Ovary (tissue), 9 donors: ENCODE data around the gene L3MBTL2. TPM values are rescaled to one million over a fixed set of nuclear protein-coding genes. Genes with fewer than 3 reads are reported as not detected.

Experiments used
- DNase-seq, 5 donors: peaks; one replicate each; pipeline ENCODE4 v3.0.0-alpha.2; 2019 to 2020
- H3K27ac ChIP-seq, 2 donors: fragments of 200-600 bp; one replicate each; pipeline versions ENCODE4 v1.5.1 to v1.8.0; 2019 to 2022
- H3K27me3 ChIP-seq: fragments of 200-600 bp; one replicate; pipeline ENCODE4 v1.8.0; 2022
- H3K36me3 ChIP-seq: fragments of 200-600 bp; sonication (generic); one replicate; pipeline ENCODE4 v1.5.1; 2019
- H3K4me1 ChIP-seq: one replicate; pipeline ENCODE4 v1.8.1; 2013; ENCODE audit warnings: mild to moderate bottlenecking, moderate library complexity; ENCODE audit not compliant: insufficient read depth
- H3K4me3 ChIP-seq: fragments of 200-600 bp; sonication (generic); one replicate; pipeline ENCODE4 v1.5.1; 2017
- H3K9me3 ChIP-seq, 2 donors: fragments of 200-600 bp in 1 of 2; sonication (generic) in 1 of 2; one replicate each; pipeline versions ENCODE4 v1.5.1 to v1.8.1; 2013 to 2019; ENCODE audit warnings: mild to moderate bottlenecking in 1 of 2, moderate library complexity in 1 of 2
- CTCF ChIP-seq, 3 donors: fragments of 450-650 bp in 2 of 3; fragments of 200-600 bp in 1 of 3; IDR thresholded peaks; one replicate each; pipeline versions ENCODE4 v1.5.1 to v1.8.0; 2016 to 2022; ENCODE audit warnings: antibody characterized with exemption in 3 of 3, mild to moderate bottlenecking in 1 of 3
- EP300 ChIP-seq: sonication (generic); formaldehyde crosslinking; IDR thresholded peaks from one replicate; pipeline ENCODE4 v1.6.1; 2017; ENCODE audit warnings: antibody characterized with exemption
- POLR2A ChIP-seq: fragments of 450-650 bp; IDR thresholded peaks from one replicate; pipeline ENCODE4 v1.6.1; 2017; ENCODE audit warnings: antibody characterized with exemption, mild to moderate bottlenecking, moderate library complexity
- WGBS, 3 donors: extraction: QIAGEN DNeasy Blood & Tissue Kit in 1 of 3; methylation state at CpG; one replicate each; pipeline versions ENCODE4 v1.1.5 to v1.1.7; 2013 to 2017; 5-methylcytosine and 5-hydroxymethylcytosine counted together
- intact Hi-C, 4 donors: fragments of 100-400 bp; cut with DNase I; formaldehyde crosslinking; loops; one replicate each; pipeline versions ENCODE4 v1.11.0 to v1.15.1; 2022 to 2023
- polyA plus RNA-seq, 2 donors: library from polyadenylated mRNA; stranded (reverse); fragments of 200-250 nt in 1 of 2; fragments of 350-450 nt in 1 of 2; fragmentation: Illumina TruSeq in 1 of 2; extraction: RNeasy Lipid Tissue Mini Kit (QIAGEN cat#74804) in 1 of 2; gene quantifications; one replicate each; pipeline ENCODE4 v1.2.3, GENCODE V29; 2013 to 2014
- total RNA-seq, 7 donors: library from RNA; depleted of rRNA in 2 of 7; stranded (reverse); fragments of >200 nt in 2 of 7; fragmentation: NEBNext Ultra II Directional in 3 of 7; extraction: Animal tissue kit (Norgen Biotek cat#: 25700) in 3 of 7; gene quantifications; one replicate each; pipeline versions ENCODE4 v1.1.0 to v1.2.4, GENCODE V29; 2016 to 2023
- donor health status: DM: no; HTN: no; CAD: no; lungs with moderate emphysema.
- donor health status: DM: no; HTN: no; CAD: no.
- donor health status: Bipolar disorder and iron deficiency.
- donor health status: DM: yes; HTN: yes; CAD: no.
- donor health status: DM: no; HTN: no; CAD: no.
- donor health status: DM: yes; HTN: yes; CAD: no.

Gene L3MBTL2
- total and polyA plus RNA-seq, 9 donors: 8.9 to 32.1 (median 25.3) TPM

GRCh38 chr22:41234815-41235695 is 29.9 kb downstream of the L3MBTL2 start:
- Histone ChIP-seq H3K4me1 (peaks cover 12% of the 10 kb centered on the region), H3K27ac (no peak overlapping the region), H3K27me3 (no peaks in the 10 kb centered on the region), H3K36me3 (no peaks in the 10 kb centered on the region), H3K9me3 (no peaks in the 10 kb centered on the region), H3K4me3 (no peak overlapping the region)
- DNase-seq: no peak
- 77 to 86% (median 81%) methylated on average over 19 of the region's 19 CpGs for WGBS, 3 donors
- intact Hi-C loops: no loop called here
- TF ChIP-seq EP300 (no peak), CTCF (IDR thresholded peaks at IDR 0.05) (no peak), POLR2A (no peak)

GRCh38 chr22:41237036-41237706 is 32.1 kb downstream of the L3MBTL2 start:
- no peaks in the 10 kb centered on the region for H3K36me3 ChIP-seq
- peaks cover 12% of the 10 kb centered on the region for H3K4me1 ChIP-seq
- no peak for DNase-seq
- intact Hi-C loops: no loop called here
- H3K4me3 ChIP-seq: peak overlapping the region; percentile 33
- 56 to 85% (median 57%) methylated on average over 18 to 33 of the region's 33 CpGs for WGBS, 3 donors
- H3K27me3 ChIP-seq: no peaks in the 10 kb centered on the region
- no peak overlapping the region for H3K27ac ChIP-seq
- H3K9me3 ChIP-seq: no peaks in the 10 kb centered on the region
- TF ChIP-seq POLR2A (no peak), CTCF (IDR thresholded peaks at IDR 0.05) (no peak), EP300 (no peak)

GRCh38 chr22:41237707-41238569 is 32.8 kb downstream of the L3MBTL2 start:
- peak; percentile 53 to 72 (median 60) for DNase-seq
- intact Hi-C loops: no loop called here

More at GRCh38 chr22:41237707-41238569, 32.8 kb downstream of the L3MBTL2 start:
- peaks cover 8% of the 10 kb centered on the region for H3K4me1 ChIP-seq
- WGBS, 3 donors: 11 to 19% (median 16%) methylated on average over 44 to 97 of the region's 97 CpGs
- no peaks in the 10 kb centered on the region for H3K27me3 ChIP-seq
- H3K36me3 ChIP-seq: no peaks in the 10 kb centered on the region
- H3K9me3 ChIP-seq: no peaks in the 10 kb centered on the region
- TF ChIP-seq EP300: no peak
- peak in 2 of 3 donors; percentile 35 to 44 for TF ChIP-seq CTCF (IDR thresholded peaks at IDR 0.05)
- no peak for TF ChIP-seq POLR2A
- peak overlapping the region; percentile 33 for H3K4me3 ChIP-seq
- no peak overlapping the region for H3K27ac ChIP-seq
